Smooth muscle cell (in vitro differentiated cells): Measurements from ENCODE around the gene FOXA1. TPM values are rescaled to one million over a fixed set of nuclear protein-coding genes. Genes with fewer than 3 reads are reported as not detected.

Experiments
- DNase-seq: peaks from one replicate; lab custom pipeline; 2025; ENCODE audit not compliant: unreplicated experiment; lab: John Stamatoyannopoulos, UW
- H2AFZ ChIP-seq: fragments of 200-600 bp; sonication (generic); 2 replicates; pipeline ENCODE4 v1.6.0; 2016; ENCODE audit warnings: antibody characterized with exemption, low read depth, mild to moderate bottlenecking
- H3F3A ChIP-seq: fragments of 200-600 bp; sonication (generic); 2 replicates; pipeline ENCODE4 v1.6.0; 2017; ENCODE audit warnings: antibody characterized with exemption, low read depth
- H3K27ac ChIP-seq: fragments of 200-600 bp; sonication (generic); 2 replicates; pipeline ENCODE4 v1.5.1; 2016; ENCODE audit warnings: low read depth, mild to moderate bottlenecking
- H3K27me3 ChIP-seq: fragments of 200-600 bp; sonication (generic); 2 replicates; pipeline ENCODE4 v1.6.1; 2016; ENCODE audit warnings: low read depth, mild to moderate bottlenecking
- H3K36me3 ChIP-seq: fragments of 200-600 bp; sonication (generic); 2 replicates; pipeline ENCODE4 v1.5.1; 2016; ENCODE audit warnings: low read depth
- H3K4me1 ChIP-seq: fragments of 200-600 bp; sonication (generic); 2 replicates; pipeline ENCODE4 v1.5.1; 2016; ENCODE audit warnings: low read depth
- H3K4me2 ChIP-seq: fragments of 200-600 bp; sonication (generic); 2 replicates; pipeline ENCODE4 v1.6.0; 2016; ENCODE audit warnings: mild to moderate bottlenecking
- H3K4me3 ChIP-seq: fragments of 200-600 bp; sonication (generic); 2 replicates; pipeline ENCODE4 v1.5.1; 2016; ENCODE audit warnings: mild to moderate bottlenecking
- H3K79me2 ChIP-seq: fragments of 200-600 bp; sonication (generic); 2 replicates; pipeline ENCODE4 v1.6.0; 2016; ENCODE audit warnings: low read depth, mild to moderate bottlenecking
- H3K9ac ChIP-seq: fragments of 200-600 bp; sonication (generic); 2 replicates; pipeline ENCODE4 v1.6.0; 2016; ENCODE audit warnings: low read depth
- H3K9me3 ChIP-seq: fragments of 200-600 bp; sonication (generic); replicated peaks from 2 replicates; pipeline ENCODE4 v1.5.1; 2016; ENCODE audit warnings: low read depth
- H4K20me1 ChIP-seq: fragments of 200-600 bp; sonication (generic); 2 replicates; pipeline ENCODE4 v1.6.0; 2016; ENCODE audit warnings: low read depth
- WGBS: methylation state at CpG from one replicate; pipeline ENCODE4 v1.1.7; 2016; ENCODE audit warnings: low lambda C conversion rate; 5-methylcytosine and 5-hydroxymethylcytosine counted together
- polyA plus RNA-seq: library from polyadenylated mRNA; unstranded; fragments of >200 nt; fragmentation: Nextera tagmentation; extraction: Ambion mirVana; gene quantifications from 2 replicates; pipeline ENCODE4 v1.2.1, GENCODE V29; 2016
- total RNA-seq: library from RNA; depleted of rRNA; stranded (reverse); fragments of >200 nt; gene quantifications from 2 replicates; pipeline ENCODE4 v1.2.3, GENCODE V29; 2014
- TF ChIP-seq, protein P1 (sequence below): fragments of 200-600 bp; sonication (generic); IDR thresholded peaks from 2 replicates; pipeline ENCODE4 v1.5.1; 2017; ENCODE audit warnings: borderline replicate concordance, mild to moderate bottlenecking, antibody characterized with exemption; ENCODE audit not compliant: insufficient read depth, poor library complexity, severe bottlenecking

Gene FOXA1
- total and polyA plus RNA-seq, 2 experiments from 2014 or later, result 0.18 TPM; not detected in 1

DNA sequence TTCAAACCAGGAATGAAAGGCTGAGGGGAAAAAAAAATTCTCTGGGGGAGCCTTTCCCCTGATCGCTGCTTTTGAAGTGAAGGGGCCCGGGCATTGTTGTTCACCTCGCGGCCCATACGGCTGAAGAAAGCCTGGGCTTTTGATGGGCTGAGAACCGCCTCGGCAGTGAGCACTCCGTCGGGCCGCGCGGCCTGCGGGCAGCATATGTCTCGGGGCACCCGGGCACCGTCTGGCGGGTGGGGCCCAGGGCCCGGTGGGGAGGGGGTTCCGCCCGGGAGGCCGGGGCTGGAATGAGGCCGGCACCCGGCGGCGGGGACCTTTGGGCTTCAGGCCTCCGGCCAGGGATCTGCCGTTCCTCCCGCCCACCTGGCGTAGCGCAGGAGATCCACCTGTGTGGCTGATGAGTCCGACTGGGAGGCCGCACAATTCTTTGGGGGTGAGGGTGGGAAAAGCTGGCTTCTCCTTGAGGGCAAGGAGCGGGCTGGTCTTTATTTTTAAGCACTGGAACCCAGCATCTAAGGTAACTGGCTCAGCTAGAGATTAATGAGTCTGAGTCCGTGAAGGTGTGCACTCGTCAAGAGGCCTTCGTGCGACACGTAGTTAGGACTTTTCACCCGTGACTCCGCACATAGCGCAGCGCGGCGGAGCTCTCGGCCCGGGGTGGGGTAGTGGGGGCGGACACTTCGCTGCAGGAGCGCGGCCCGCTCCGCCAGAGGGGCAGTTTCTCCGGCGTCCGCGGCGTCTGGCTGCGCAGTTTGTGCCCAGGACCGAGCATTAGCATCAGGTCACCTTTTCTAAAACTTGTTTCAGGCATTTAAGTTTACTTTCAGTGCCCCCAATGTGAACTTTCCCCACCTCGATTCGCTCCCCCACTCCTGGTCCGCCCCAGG is 10.6 kb downstream of the FOXA1 start:
- peaks cover 21% of the 10 kb centered on the region for H3K4me1 ChIP-seq
- H4K20me1 ChIP-seq, result no peaks in the 10 kb centered on the region
- H3K9me3 ChIP-seq, result no peaks in the 10 kb centered on the region
- H2AFZ ChIP-seq, result no peak overlapping the region
- H3K79me2 ChIP-seq, result no peaks in the 10 kb centered on the region
- no peak overlapping the region for H3K27ac ChIP-seq
- peak overlapping the region; percentile 80 for H3K4me2 ChIP-seq
- H3K9ac ChIP-seq, result no peak overlapping the region
- H3K27me3 ChIP-seq, result peaks cover 100% of the 10 kb centered on the region
- no peak for DNase-seq
- H3F3A ChIP-seq, result no peaks in the 10 kb centered on the region
- H3K36me3 ChIP-seq, result no peaks in the 10 kb centered on the region
- TF ChIP-seq, protein P1, sequence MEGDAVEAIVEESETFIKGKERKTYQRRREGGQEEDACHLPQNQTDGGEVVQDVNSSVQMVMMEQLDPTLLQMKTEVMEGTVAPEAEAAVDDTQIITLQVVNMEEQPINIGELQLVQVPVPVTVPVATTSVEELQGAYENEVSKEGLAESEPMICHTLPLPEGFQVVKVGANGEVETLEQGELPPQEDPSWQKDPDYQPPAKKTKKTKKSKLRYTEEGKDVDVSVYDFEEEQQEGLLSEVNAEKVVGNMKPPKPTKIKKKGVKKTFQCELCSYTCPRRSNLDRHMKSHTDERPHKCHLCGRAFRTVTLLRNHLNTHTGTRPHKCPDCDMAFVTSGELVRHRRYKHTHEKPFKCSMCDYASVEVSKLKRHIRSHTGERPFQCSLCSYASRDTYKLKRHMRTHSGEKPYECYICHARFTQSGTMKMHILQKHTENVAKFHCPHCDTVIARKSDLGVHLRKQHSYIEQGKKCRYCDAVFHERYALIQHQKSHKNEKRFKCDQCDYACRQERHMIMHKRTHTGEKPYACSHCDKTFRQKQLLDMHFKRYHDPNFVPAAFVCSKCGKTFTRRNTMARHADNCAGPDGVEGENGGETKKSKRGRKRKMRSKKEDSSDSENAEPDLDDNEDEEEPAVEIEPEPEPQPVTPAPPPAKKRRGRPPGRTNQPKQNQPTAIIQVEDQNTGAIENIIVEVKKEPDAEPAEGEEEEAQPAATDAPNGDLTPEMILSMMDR, result no peak
- WGBS, result 4% methylated on average over 45 of the region's 62 CpGs
- peak overlapping the region; percentile 40 for H3K4me3 ChIP-seq

DNA sequence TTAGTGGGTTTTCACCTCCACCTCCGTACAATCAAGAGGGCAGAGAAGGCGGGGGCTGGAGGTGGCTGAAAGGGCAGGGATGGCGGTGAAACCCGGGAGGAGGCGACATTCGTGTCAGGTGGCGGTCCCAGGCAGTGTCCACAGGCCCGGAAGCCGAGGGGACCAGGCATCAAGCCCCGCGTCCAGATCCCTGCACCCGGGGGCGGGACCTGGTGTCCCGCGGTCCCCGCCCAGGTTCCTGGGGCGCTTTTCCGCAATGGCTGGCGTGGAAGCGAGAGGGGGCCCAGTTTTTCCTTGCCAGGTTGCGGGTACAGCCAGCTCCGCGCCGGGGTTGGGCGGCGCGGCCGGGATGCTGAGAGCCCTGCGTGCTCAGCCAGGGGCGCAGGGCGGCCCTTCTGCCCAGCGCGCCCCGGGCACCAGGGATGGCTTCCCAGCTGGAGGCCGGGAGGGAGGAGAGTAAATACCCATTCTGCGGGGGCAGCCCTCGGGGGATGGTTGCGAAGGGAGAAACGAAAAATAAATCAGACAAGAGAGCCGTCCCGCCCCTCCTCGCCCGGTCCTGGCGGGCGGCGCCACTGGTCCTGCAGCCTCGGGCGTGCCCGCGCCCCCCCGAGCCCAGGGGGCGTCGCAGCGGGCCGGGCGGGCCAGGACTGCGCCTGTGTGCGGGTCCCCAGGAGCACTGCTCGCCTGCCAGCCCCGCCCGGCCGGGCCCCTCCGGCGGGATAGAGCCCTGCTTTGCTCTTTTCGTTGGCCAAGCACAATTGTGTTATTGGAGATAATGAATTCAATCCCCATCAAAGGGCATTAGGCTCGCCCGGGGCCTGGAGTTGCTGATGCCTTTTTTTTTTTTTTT is 11.5 kb downstream of the FOXA1 start:
- WGBS, result 2% methylated on average over 56 of the region's 67 CpGs
- Histone ChIP-seq H3K36me3 (no peaks in the 10 kb centered on the region), H3K27ac (no peak overlapping the region), H3K9ac (no peak overlapping the region), H3K4me3 (peak overlapping the region; percentile 40), H2AFZ (no peak overlapping the region), H3F3A (no peaks in the 10 kb centered on the region), H3K4me2 (peak overlapping the region; percentile 80), H3K27me3 (peaks cover 100% of the 10 kb centered on the region), H4K20me1 (no peaks in the 10 kb centered on the region), H3K9me3 (no peaks in the 10 kb centered on the region), H3K79me2 (no peaks in the 10 kb centered on the region), H3K4me1 (peaks cover 21% of the 10 kb centered on the region)
- DNase-seq, result no peak
- TF ChIP-seq, protein P1, result no peak

DNA sequence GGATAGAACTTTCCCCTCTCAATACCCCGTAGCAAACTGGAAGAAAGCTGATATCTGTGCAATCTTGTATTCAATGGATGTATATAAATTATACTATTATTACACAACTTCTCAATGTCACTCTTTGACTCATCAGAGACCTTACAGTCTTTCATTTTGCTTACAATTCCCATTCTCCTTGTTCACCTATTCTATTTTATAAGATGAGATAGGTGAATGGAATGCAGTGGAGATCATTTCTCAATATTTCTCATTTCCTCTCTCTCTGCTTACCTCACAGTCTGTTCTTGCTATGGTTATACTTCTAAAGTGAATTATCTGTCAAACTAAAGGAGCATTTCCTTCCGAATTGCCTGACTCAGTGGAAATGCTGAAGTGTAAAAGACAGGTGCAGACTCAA is 14.9 kb downstream of the FOXA1 start:
- Histone ChIP-seq H3K27me3 (peaks cover 100% of the 10 kb centered on the region), H4K20me1 (no peaks in the 10 kb centered on the region), H3K4me2 (no peak overlapping the region), H3K36me3 (no peaks in the 10 kb centered on the region), H3K4me3 (no peak overlapping the region), H3K4me1 (peaks cover 11% of the 10 kb centered on the region), H3F3A (no peaks in the 10 kb centered on the region), H3K27ac (no peak overlapping the region), H3K9ac (no peak overlapping the region), H3K79me2 (no peaks in the 10 kb centered on the region), H2AFZ (no peak overlapping the region), H3K9me3 (no peaks in the 10 kb centered on the region)
- TF ChIP-seq, protein P1, result no peak
- WGBS, result 78% methylated on average over 2 of the region's 2 CpGs
- no peak for DNase-seq
